GM19035 (cell line): Measurements from ENCODE around the gene NUP205.
A peak's percentile ranks its signal among the peaks of the same experiment; 100 is the strongest.
"Not testable (repeated sequence)": the region's sequence is repeated elsewhere in the genome, so short reads cannot be mapped to it uniquely, and the experiment has no call there.

ENCODE experiments used
- ATAC-seq: cut with Tn5 transposase; IDR thresholded peaks from one replicate; pipeline ENCODE4 v1.9.1; 2021; ENCODE audit not compliant: unreplicated experiment

Gene NUP205

GRCh38 chr7:135666156-135666555, 108.4 kb downstream of the NUP205 start:
- ATAC-seq: no peak

DNA sequence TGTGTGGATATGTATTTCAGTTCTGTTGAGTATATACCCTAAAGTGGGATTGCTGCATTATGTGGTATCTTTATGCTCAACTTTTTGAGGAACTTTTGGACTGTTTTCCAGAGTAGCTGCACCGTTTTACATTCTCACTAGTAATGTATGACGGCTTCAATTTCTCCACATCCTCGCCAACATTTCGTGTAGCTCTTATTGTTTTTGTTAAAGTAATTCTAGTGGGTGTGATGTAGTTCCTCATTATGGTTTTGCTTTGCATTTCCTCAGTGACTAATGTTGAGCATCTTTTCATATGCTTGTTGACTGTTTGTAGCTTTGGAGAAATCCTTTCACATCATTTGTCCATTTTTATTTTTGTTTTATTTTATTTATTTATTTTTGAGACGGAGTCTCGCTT, 109.1 kb downstream of the NUP205 start:
- ATAC-seq: no peak

- ATAC-seq: not testable (repeated sequence)
Observed at GRCh38 chr7:135667626-135668025, 109.9 kb downstream of the NUP205 start.

DNA sequence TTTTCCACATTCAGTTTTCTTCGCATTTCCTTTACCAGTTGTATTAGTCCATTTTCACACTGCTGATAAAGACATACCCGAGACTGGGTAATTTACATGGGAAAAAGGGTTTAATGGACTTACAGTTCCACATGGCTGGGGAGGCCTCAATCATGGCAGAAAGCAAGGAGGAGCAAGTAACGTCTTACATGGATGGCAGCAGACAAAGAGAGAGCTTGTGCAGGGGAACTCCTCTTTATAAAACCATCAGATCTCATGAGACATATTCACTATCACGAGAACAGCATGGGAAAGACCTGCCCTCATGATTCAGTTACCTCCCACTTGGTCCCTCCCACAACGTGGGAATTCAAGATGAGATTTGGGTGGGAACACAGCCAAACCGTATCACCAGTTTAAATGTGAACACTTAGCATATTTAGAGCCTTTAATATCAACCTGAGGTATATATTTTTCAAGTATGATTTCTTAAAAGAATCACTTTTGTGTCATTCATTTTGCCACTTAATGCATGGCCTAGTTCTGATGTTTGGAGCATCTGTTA, 111.2 kb downstream of the NUP205 start:
- not testable (repeated sequence) for ATAC-seq

DNA sequence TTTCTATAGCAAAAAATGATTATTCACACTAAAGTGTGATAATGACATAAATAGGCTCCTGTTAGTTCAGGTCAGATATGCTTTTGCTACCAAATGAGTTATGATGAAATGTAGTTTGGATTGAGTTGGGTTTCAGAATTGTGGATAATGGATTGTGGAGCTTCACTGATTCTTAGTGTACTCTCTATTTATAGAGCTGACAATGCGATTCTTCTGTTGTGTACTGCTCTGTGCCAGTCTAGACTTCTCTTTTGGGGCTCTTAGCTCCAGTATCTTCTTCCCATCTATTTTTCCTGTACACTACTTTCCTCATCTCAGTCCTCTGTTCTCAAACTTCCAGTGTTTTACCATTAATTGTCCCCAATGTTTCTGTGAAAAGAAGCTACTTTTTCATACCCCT, 112.1 kb downstream of the NUP205 start:
- ATAC-seq: no peak

DNA sequence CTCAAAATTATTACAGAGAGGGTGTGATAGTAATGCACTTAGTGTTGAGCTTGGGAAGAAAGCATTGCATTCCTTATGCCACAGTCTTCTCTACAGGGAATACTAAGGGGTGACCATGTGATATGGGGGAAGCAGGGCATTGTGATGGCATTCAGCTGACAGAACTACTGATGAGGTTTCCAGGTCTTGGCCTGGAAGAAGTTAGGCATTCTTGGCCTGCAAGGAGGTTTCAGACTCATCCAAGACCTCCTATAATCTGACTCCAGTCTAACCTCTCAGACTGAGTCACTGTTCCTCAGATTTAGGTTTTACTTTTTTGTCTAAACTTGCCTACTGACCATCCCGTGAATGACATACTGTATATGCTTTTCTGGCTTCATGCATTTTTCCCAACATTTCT, 112.5 kb downstream of the NUP205 start:
- no peak for ATAC-seq

- ATAC-seq: peak; percentile 56
Observed at GRCh38 chr7:135672560-135673359, 115.0 kb downstream of the NUP205 start.

- no peak for ATAC-seq
Observed at GRCh38 chr7:135673360-135673706, 115.6 kb downstream of the NUP205 start.

GRCh38 chr7:135678612-135679575, 121.2 kb downstream of the NUP205 start:
- no peak for ATAC-seq

DNA sequence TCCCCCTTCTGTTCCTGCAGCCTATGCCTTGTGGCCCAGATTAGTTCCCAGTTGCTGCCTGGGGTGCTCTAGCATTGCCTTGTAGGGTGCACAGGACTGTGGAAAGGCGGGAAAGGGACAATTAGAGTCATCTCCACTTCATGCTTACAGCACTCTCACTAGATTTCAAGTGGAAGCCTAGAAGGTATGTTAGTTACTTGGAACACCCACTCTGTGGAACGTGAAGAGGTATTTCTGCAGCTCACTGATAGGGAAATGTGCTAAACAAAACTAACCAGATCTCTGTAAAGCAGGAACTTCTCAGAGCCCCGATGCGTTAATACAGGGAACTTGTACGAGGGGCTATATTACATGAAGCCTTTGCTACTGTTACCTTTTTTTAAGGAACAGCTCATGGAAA, 124.0 kb downstream of the NUP205 start:
- no peak for ATAC-seq

DNA sequence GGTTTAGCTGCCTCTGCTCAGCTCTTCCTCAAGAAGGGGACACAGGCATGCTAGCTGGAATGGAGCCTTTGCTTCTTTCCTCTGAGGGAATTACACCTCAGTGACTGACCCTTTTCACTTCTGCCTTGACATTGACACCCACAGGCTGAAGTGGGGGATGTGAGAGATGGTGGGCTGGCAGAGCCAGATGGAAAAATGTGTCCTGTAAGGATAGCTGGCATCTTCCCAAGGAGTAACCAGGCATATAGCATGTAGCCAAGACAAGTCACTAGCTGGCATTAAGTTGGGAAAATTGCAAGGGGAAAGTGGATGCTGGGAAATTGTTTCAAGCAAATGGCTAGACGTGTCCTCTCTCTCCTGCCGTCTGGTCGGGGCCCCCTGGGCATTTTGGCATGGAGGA, 124.5 kb downstream of the NUP205 start:
- no peak for ATAC-seq

DNA sequence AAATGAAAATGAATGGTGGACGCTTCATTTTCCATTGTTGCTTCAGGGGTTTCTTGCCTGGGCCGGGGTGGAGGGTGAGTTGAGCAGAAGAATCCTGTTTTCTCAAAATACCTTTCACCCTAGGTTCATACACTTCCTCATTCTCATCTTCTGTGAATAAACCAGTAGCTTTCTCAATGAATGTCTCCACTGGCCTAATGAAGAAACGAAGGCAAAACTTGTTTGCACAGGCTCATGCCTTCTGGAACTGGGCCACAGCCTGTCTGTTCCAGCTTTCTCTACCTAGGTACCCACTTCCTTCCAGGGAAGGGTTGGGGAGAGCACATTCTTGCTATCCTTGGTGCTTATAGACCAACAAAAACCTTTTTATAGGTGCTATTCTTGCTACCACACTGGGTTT, 125.9 kb downstream of the NUP205 start:
- no peak for ATAC-seq

- ATAC-seq: no peak
Observed at GRCh38 chr7:135684136-135684535, 126.4 kb downstream of the NUP205 start.

DNA sequence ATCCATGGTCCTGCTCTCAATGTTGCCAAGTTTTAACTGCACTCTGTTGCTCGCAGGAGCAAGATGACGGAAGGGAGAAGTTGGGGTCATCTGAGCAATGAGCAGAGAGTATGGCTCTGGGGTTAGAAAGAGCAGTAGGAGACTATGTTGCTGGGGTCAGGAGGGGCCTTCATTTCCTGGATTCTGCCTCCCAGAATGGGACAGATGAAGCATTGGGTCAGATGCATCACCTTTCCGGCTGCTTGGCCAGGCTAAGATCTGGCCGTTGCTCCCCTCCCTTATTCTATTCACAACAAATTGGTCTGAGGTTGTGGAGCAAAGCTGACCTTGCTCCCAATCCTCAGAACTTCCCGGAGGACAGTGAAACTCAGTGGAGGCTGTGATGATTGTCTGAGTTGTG, 127.0 kb downstream of the NUP205 start:
- no peak for ATAC-seq

GRCh38 chr7:135685306-135686084, 127.8 kb downstream of the NUP205 start:
- ATAC-seq: no peak

- ATAC-seq: no peak
Observed at GRCh38 chr7:135687466-135687865, 129.7 kb downstream of the NUP205 start.

DNA sequence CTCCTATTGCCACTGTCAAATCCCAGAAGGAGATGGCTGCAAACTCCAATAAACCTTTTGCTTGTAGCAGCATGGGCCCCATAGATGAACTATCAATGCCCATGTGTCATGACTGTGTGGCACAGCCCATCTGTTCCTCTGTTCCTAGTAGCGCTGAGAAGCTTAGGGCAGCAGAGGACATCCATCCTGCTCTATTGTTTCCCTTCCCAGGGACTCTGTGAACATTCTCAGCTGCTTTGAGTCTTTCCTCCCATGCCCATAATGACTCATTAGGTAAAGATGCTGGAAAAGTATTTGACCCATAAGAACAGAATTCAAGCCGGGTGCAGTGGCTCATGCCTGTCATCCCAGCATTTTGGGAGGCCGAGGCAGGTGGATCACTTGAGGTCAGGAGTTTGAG, 132.8 kb downstream of the NUP205 start:
- ATAC-seq: no peak

DNA sequence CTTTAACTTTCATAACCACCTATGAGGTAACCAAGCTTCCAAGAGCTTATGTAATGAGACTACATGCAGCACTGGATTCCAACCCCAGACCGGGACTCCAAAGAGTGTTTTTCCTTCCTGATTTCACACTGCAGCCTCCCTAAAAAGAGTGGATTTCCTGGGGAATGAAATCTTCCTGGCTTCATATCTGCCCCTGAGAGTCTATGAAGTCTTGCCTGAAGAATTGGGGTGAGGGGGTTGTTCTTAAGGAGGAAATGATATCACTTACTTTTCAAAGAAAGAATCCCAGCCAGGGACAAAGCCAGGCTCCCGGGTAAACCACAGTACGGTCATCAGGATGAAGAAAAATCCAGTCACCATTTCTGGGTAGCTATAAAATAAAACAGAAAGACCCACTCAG, 134.3 kb downstream of the NUP205 start:
- no peak for ATAC-seq

- ATAC-seq: not testable (repeated sequence)
Observed at GRCh38 chr7:135692606-135693005, 134.9 kb downstream of the NUP205 start.

DNA sequence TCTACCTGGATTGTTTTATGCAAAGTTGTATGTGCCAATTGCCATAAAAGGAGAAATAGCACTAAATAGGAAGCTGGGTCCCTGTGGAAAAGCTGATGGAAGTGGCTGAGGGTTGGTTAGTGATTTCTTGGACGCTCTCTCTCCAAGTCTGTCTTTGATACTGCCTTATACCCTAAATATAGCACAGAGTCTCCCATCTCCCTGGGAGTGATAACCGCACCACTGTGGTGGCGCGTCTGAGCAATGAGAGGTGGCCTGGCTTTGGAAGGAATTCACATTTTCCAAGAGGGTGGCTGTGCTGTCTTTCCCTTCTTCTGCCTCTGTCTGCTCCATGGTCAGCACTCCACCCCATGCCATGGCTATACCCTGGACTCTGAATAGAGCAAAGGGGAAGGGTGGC, 135.8 kb downstream of the NUP205 start:
- ATAC-seq: no peak
